HCT116 (cell line): ENCODE measurements around the gene EMX1. TPM values are rescaled to one million over a fixed set of nuclear protein-coding genes. Genes with fewer than 3 reads are reported as not detected.

Experiments used
- ATAC-seq: fragments of 200-7000 bp; cut with Tn5 transposase; 2 replicates; pipeline ENCODE4 v1.9.1; 2020; ENCODE audit warnings: mild to moderate bottlenecking, moderate library complexity
- BruUV-seq: library from RNA; stranded (reverse); fragments of 400-500 nt; replicated peaks from 2 replicates; lab custom pipeline; 2021; lab: Mats Ljungman, UMichigan
- CTCF ChIA-PET: fragments of 300-600 bp; sonication (Branson Sonifier 250); formaldehyde crosslinking; loops from one replicate; lab custom pipeline; 2021; ENCODE audit warnings: antibody characterized with exemption; lab: Charles Lee
- POLR2A ChIA-PET: fragments of 300-600, 350-600 bp; sonication (Branson Sonifier 250); formaldehyde crosslinking; loops from one replicate; lab custom pipeline; 2021; ENCODE audit warnings: antibody characterized with exemption; lab: Charles Lee
- RAD21 ChIA-PET, 2 experiments: fragments of 300-600 bp; sonication (Branson Sonifier 250); formaldehyde crosslinking; loops; one replicate each; lab custom pipeline; 2023; ENCODE audit warnings: low total read pairs in 2 of 2; ENCODE audit not compliant: uncharacterized antibody in 2 of 2, unreplicated experiment in 2 of 2, low non-redundant PET in 1 of 2; lab: Charles Lee
- DNase-seq: peaks from one replicate; pipeline ENCODE4 v3.0.0-alpha.2; 2010; ENCODE audit warnings: low read depth, low spot score
- H2AFZ ChIP-seq: fragments of 200-600 bp; shearing (Covaris generic), sonication (generic); 2 replicates; pipeline ENCODE4 v1.6.1; 2017; ENCODE audit warnings: low read depth, mixed run types, mixed read lengths, antibody characterized with exemption, low read length; ENCODE audit not compliant: poor library complexity, severe bottlenecking
- H3K27ac ChIP-seq: 2 replicates; pipeline ENCODE4 v1.5.1; 2012; ENCODE audit warnings: low read depth, low read length
- H3K27me3 ChIP-seq: fragments of 200-600 bp; sonication (generic); 2 replicates; pipeline ENCODE4 v1.6.1; 2016; ENCODE audit warnings: mixed run types, low read length, mixed read lengths; ENCODE audit not compliant: insufficient read depth
- H3K36me3 ChIP-seq, 2 experiments: fragments of 200-500 bp in 1 of 2; fragments of 200-600 bp in 1 of 2; sonication (Bioruptor generic) in 1 of 2; sonication (generic) in 1 of 2; 2 replicates each; pipeline versions ENCODE4 v1.5.1 to v1.6.1; 2014 to 2016; ENCODE audit warnings: low read length in 2 of 2, inconsistent platforms in 1 of 2, mixed read lengths in 1 of 2, mixed run types in 1 of 2; ENCODE audit not compliant: insufficient read depth in 2 of 2, control insufficient read depth in 1 of 2
- H3K4me1 ChIP-seq, 2 experiments: fragments of 200-600 bp in 1 of 2; sonication (generic) in 1 of 2; 2 replicates each; pipeline versions ENCODE4 v1.5.1 to v1.6.1; 2012 to 2017; ENCODE audit warnings: low read length in 2 of 2, inconsistent platforms in 1 of 2, mild to moderate bottlenecking in 1 of 2, mixed read lengths in 1 of 2, mixed run types in 1 of 2, moderate library complexity in 1 of 2; ENCODE audit not compliant: insufficient read depth in 2 of 2, control insufficient read depth in 1 of 2
- H3K4me2 ChIP-seq: fragments of 200-600 bp; sonication (generic); 2 replicates; pipeline ENCODE4 v1.6.1; 2017; ENCODE audit warnings: mixed run types, low read length, mixed read lengths
- H3K4me3 ChIP-seq, 2 experiments: fragments of 200-600 bp in 1 of 2; sonication (generic) in 1 of 2; replicated peaks in 1 of 2; 2 replicates each; pipeline ENCODE4 v1.5.1; 2011 to 2016; ENCODE audit warnings: low read length in 2 of 2, control low read depth in 1 of 2, low read depth in 1 of 2, mild to moderate bottlenecking in 1 of 2, mixed read lengths in 1 of 2, mixed run types in 1 of 2
- H3K79me2 ChIP-seq: fragments of 200-600 bp; sonication (generic); 2 replicates; pipeline ENCODE4 v1.6.1; 2017; ENCODE audit warnings: mild to moderate bottlenecking, mixed run types, low read length, moderate library complexity, mixed read lengths; ENCODE audit not compliant: insufficient read depth
- H3K9ac ChIP-seq: fragments of 200-600 bp; sonication (generic); 2 replicates; pipeline ENCODE4 v1.6.1; 2016; ENCODE audit warnings: low read length, mixed read lengths
- H3K9me2 ChIP-seq: fragments of 200-600 bp; sonication (generic), shearing (Covaris generic); 2 replicates; pipeline ENCODE4 v1.6.1; 2017; ENCODE audit warnings: mixed run types, mild to moderate bottlenecking, moderate library complexity; ENCODE audit not compliant: insufficient read depth
- H3K9me3 ChIP-seq, 2 experiments: fragments of 200-500 bp in 1 of 2; fragments of 200-600 bp in 1 of 2; sonication (Bioruptor generic) in 1 of 2; sonication (generic) in 1 of 2; 2 replicates each; pipeline ENCODE4 v1.6.1; 2014 to 2017; ENCODE audit warnings: low read length in 2 of 2, mixed read lengths in 2 of 2, inconsistent platforms in 1 of 2, low read depth in 1 of 2, mild to moderate bottlenecking in 1 of 2, mixed run types in 1 of 2, moderate library complexity in 1 of 2; ENCODE audit not compliant: control insufficient read depth in 1 of 2, insufficient read depth in 1 of 2
- H4K20me1 ChIP-seq: fragments of 200-600 bp; sonication (generic), shearing (Covaris generic); 2 replicates; pipeline ENCODE4 v1.6.1; 2017; ENCODE audit warnings: mixed run types, mild to moderate bottlenecking, moderate library complexity; ENCODE audit not compliant: insufficient read depth
- CBX3 ChIP-seq: IDR thresholded peaks from 2 replicates; pipeline ENCODE4 v1.6.1; 2012; ENCODE audit warnings: low read depth
- EZH2phosphoT487 ChIP-seq: fragments of 200-600 bp; IDR thresholded peaks from 2 replicates; pipeline ENCODE4 v1.6.1; 2018; ENCODE audit warnings: antibody characterized with exemption, borderline replicate concordance
- FOSL1 ChIP-seq: IDR thresholded peaks from 2 replicates; pipeline ENCODE4 v1.6.1; 2012; ENCODE audit warnings: low read depth
- SRF ChIP-seq: IDR thresholded peaks from 2 replicates; pipeline ENCODE4 v1.6.1; 2012; ENCODE audit warnings: low read depth
- YY1 ChIP-seq: IDR thresholded peaks from 2 replicates; pipeline ENCODE4 v1.6.1; 2011; ENCODE audit warnings: low read length, low read depth, moderate library complexity, mild to moderate bottlenecking; ENCODE audit not compliant: insufficient replicate concordance; ENCODE audit errors: extremely low read depth
- ZFX ChIP-seq: fragments of 450-650 bp; IDR thresholded peaks from 2 replicates; pipeline ENCODE4 v1.6.1; 2017
- intact Hi-C: fragments of 100-400 bp; cut with micrococcal nuclease; formaldehyde crosslinking; loops from 2 replicates; pipeline ENCODE4 v1.10.0; 2022
- total RNA-seq: library from RNA; stranded (reverse); gene quantifications from one replicate; pipeline ENCODE4 v1.2.1, GENCODE V29; 2021; ENCODE audit not compliant: unreplicated experiment
- TF ChIP-seq, protein P1 (sequence below): IDR thresholded peaks from 2 replicates; pipeline ENCODE4 v1.6.1; 2012; ENCODE audit warnings: low read depth
- TF ChIP-seq, protein P2 (sequence below), 3 experiments: fragments of 200-600 bp in 1 of 3; sonication (generic) in 1 of 3; IDR thresholded peaks in 2 of 3; conservative IDR thresholded peaks in 1 of 3; 2 replicates each; pipeline ENCODE4 v1.5.1; 2012 to 2017; ENCODE audit warnings: low read depth in 2 of 3, low read length in 2 of 3, antibody characterized with exemption in 1 of 3, borderline replicate concordance in 1 of 3, control low read depth in 1 of 3, mild to moderate bottlenecking in 1 of 3, mixed read lengths in 1 of 3, mixed run types in 1 of 3, moderate library complexity in 1 of 3; ENCODE audit not compliant: insufficient read depth in 1 of 3

The EMX1 gene
- total RNA-seq, 1 experiment from 2014 or later, result 3.1 TPM

DNA sequence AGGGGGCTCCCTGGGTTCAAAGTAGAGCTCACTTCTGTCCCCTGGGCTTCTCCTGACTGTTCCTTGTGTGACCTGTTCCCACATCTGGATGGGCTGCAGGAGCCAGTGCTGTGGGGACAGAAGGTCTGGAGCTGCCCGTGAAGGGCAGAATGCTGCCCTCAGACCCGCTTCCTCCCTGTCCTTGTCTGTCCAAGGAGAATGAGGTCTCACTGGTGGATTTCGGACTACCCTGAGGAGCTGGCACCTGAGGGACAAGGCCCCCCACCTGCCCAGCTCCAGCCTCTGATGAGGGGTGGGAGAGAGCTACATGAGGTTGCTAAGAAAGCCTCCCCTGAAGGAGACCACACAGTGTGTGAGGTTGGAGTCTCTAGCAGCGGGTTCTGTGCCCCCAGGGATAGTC is 15.5 kb downstream of the EMX1 start:
- H3K9ac ChIP-seq, result no peak overlapping the region
- intact Hi-C loops, result no loop called here
- no TSS peak for BruUV-seq
- H2AFZ ChIP-seq, result no peak overlapping the region
- no peaks in the 10 kb centered on the region for H3K27me3 ChIP-seq
- DNase-seq, result no peak
- H3K36me3 ChIP-seq, result no peaks in the 10 kb centered on the region
- no peaks in the 10 kb centered on the region for H3K9me2 ChIP-seq
- no peak overlapping the region for H3K27ac ChIP-seq
- H3K4me3 ChIP-seq, result no peak overlapping the region
- no peak for ATAC-seq
- no peaks in the 10 kb centered on the region for H3K79me2 ChIP-seq
- ChIA-PET RAD21 (interaction anchor here in 1 of 2 experiments (1.0 kb wide), 1 partner anchor 39 kb away, joined by 3 read pairs; no protein-coding TSS in a partner anchor), POLR2A (no interaction called here), CTCF (interaction anchor here (1.0 to 1.2 kb wide), 2 partner anchors 40 to 224 kb away, joined by 3 to 9 read pairs; no protein-coding TSS in a partner anchor)
- no peaks in the 10 kb centered on the region for H4K20me1 ChIP-seq
- no peak overlapping the region for H3K4me2 ChIP-seq
- no peaks in the 10 kb centered on the region for H3K9me3 ChIP-seq
- H3K4me1 ChIP-seq, result peaks cover 2 to 23% of the 10 kb centered on the region in 2 experiments; a peak in 2 of 4 replicates
- TF ChIP-seq, protein P1, sequence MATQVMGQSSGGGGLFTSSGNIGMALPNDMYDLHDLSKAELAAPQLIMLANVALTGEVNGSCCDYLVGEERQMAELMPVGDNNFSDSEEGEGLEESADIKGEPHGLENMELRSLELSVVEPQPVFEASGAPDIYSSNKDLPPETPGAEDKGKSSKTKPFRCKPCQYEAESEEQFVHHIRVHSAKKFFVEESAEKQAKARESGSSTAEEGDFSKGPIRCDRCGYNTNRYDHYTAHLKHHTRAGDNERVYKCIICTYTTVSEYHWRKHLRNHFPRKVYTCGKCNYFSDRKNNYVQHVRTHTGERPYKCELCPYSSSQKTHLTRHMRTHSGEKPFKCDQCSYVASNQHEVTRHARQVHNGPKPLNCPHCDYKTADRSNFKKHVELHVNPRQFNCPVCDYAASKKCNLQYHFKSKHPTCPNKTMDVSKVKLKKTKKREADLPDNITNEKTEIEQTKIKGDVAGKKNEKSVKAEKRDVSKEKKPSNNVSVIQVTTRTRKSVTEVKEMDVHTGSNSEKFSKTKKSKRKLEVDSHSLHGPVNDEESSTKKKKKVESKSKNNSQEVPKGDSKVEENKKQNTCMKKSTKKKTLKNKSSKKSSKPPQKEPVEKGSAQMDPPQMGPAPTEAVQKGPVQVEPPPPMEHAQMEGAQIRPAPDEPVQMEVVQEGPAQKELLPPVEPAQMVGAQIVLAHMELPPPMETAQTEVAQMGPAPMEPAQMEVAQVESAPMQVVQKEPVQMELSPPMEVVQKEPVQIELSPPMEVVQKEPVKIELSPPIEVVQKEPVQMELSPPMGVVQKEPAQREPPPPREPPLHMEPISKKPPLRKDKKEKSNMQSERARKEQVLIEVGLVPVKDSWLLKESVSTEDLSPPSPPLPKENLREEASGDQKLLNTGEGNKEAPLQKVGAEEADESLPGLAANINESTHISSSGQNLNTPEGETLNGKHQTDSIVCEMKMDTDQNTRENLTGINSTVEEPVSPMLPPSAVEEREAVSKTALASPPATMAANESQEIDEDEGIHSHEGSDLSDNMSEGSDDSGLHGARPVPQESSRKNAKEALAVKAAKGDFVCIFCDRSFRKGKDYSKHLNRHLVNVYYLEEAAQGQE, result no peak
- no peak for TF ChIP-seq YY1
- no peak for TF ChIP-seq EZH2phosphoT487
- no peak for TF ChIP-seq ZFX
- no peak for TF ChIP-seq CBX3
- TF ChIP-seq, protein P2, sequence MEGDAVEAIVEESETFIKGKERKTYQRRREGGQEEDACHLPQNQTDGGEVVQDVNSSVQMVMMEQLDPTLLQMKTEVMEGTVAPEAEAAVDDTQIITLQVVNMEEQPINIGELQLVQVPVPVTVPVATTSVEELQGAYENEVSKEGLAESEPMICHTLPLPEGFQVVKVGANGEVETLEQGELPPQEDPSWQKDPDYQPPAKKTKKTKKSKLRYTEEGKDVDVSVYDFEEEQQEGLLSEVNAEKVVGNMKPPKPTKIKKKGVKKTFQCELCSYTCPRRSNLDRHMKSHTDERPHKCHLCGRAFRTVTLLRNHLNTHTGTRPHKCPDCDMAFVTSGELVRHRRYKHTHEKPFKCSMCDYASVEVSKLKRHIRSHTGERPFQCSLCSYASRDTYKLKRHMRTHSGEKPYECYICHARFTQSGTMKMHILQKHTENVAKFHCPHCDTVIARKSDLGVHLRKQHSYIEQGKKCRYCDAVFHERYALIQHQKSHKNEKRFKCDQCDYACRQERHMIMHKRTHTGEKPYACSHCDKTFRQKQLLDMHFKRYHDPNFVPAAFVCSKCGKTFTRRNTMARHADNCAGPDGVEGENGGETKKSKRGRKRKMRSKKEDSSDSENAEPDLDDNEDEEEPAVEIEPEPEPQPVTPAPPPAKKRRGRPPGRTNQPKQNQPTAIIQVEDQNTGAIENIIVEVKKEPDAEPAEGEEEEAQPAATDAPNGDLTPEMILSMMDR (IDR thresholded peaks at IDR 0.05 in 2 of 3, conservative IDR thresholded peaks at IDR 0.05 in 1 of 3; ENCODE audit: borderline replicate concordance in 1 of 3, insufficient read depth in 1 of 3, low read depth in 2 of 3, low read length in 2 of 3), result no peak
- no peak for TF ChIP-seq SRF
- no peak for TF ChIP-seq FOSL1
